IMR-90 (cell line): ENCODE data around the gene EDA.

Source experiments
- CHD1 ChIP-seq: IDR thresholded peaks from 2 replicates; pipeline ENCODE4 v1.6.1; 2012; ENCODE audit warnings: low read depth, low read length, improper control_type of control experiment
- MAFK ChIP-seq: IDR thresholded peaks from 2 replicates; pipeline ENCODE4 v1.6.1; 2012; ENCODE audit warnings: low read depth, low read length, improper control_type of control experiment
- POLR2A ChIP-seq: IDR thresholded peaks from 2 replicates; pipeline ENCODE4 v1.6.1; 2012; ENCODE audit warnings: mild to moderate bottlenecking, low read depth, low read length
- RFX5 ChIP-seq: IDR thresholded peaks from 2 replicates; pipeline ENCODE4 v1.8.0; 2012; ENCODE audit warnings: low read depth, mild to moderate bottlenecking, low read length, moderate library complexity
- SMC3 ChIP-seq: fragments of 150-350 bp; IDR thresholded peaks from 2 replicates; pipeline ENCODE4 v1.6.1; 2016; ENCODE audit warnings: low read depth, mild to moderate bottlenecking, antibody characterized with exemption, low read length, moderate library complexity
- TF ChIP-seq, protein P1 (sequence below): conservative IDR thresholded peaks from 2 replicates; pipeline ENCODE4 v1.5.1; 2012; ENCODE audit warnings: mild to moderate bottlenecking, low read depth, low read length, improper control_type of control experiment
- TF ChIP-seq, protein P2 (sequence below): fragments of 150-350 bp; IDR thresholded peaks from 2 replicates; pipeline ENCODE4 v1.6.1; 2016; ENCODE audit warnings: low read depth, mild to moderate bottlenecking, low read length, moderate library complexity, borderline replicate concordance

DNA sequence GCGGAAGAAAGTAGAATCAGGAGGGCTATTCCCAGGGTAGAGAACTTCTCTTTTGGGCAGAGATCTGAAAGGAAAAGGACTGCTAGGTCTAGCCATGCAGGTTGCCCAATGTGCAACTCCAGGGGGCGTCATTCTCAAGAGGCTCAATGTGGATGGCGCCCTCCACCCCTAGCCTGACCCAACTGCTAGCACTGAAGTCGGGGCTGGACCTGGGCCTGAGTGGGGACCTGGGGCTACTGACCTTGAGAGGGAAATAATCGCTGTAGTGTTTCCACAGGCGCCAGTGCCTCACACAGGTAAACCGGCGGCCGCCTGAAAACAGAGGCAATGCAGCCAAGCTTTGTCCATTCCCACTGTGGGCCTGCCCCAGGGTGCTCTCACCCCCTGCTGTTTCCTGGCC, 427.8 kb downstream of the EDA start:
- TF ChIP-seq, protein P1, sequence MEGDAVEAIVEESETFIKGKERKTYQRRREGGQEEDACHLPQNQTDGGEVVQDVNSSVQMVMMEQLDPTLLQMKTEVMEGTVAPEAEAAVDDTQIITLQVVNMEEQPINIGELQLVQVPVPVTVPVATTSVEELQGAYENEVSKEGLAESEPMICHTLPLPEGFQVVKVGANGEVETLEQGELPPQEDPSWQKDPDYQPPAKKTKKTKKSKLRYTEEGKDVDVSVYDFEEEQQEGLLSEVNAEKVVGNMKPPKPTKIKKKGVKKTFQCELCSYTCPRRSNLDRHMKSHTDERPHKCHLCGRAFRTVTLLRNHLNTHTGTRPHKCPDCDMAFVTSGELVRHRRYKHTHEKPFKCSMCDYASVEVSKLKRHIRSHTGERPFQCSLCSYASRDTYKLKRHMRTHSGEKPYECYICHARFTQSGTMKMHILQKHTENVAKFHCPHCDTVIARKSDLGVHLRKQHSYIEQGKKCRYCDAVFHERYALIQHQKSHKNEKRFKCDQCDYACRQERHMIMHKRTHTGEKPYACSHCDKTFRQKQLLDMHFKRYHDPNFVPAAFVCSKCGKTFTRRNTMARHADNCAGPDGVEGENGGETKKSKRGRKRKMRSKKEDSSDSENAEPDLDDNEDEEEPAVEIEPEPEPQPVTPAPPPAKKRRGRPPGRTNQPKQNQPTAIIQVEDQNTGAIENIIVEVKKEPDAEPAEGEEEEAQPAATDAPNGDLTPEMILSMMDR, result no peak
- TF ChIP-seq SMC3, result no peak
- no peak for TF ChIP-seq MAFK
- no peak for TF ChIP-seq RFX5
- TF ChIP-seq POLR2A, result no peak
- no peak for TF ChIP-seq CHD1
- TF ChIP-seq, protein P2, sequence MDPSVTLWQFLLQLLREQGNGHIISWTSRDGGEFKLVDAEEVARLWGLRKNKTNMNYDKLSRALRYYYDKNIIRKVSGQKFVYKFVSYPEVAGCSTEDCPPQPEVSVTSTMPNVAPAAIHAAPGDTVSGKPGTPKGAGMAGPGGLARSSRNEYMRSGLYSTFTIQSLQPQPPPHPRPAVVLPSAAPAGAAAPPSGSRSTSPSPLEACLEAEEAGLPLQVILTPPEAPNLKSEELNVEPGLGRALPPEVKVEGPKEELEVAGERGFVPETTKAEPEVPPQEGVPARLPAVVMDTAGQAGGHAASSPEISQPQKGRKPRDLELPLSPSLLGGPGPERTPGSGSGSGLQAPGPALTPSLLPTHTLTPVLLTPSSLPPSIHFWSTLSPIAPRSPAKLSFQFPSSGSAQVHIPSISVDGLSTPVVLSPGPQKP, result no peak
